Pancreas (tissue), 10 donors: ENCODE measurements around the gene DSC1. TPM values are rescaled to one million over a fixed set of nuclear protein-coding genes. Genes with fewer than 3 reads are reported as not detected.

Experiments
- ATAC-seq, 4 donors: fragments of 200-7000 bp; cut with Tn5 transposase; one replicate each; pipeline versions ENCODE4 v1.8.0 to v1.9.1; 2020; ENCODE audit warnings: mild to moderate bottlenecking in 4 of 4, moderate library complexity in 4 of 4
- DNase-seq, 6 donors: peaks; one replicate each; pipeline ENCODE4 v3.0.0-alpha.2; 2020
- FAIRE-seq: peaks from 2 replicates; lab custom pipeline; 2012; peaks lifted over from hg19 to GRCh38; lab: Jason Lieb, UNC
- H3K27ac ChIP-seq, 4 donors: fragments of 200-600 bp; sonication (generic); 1 replicate in 3 of 4; 2 replicates in 1 of 4; pipeline versions ENCODE4 v1.5.0 to v1.8.0; 2020
- H3K27me3 ChIP-seq, 4 donors: fragments of 200-600 bp; one replicate each; pipeline ENCODE4 v1.8.0; 2021
- H3K36me3 ChIP-seq, 3 donors: fragments of 200-600 bp; sonication (generic) in 1 of 3; one replicate each; pipeline versions ENCODE4 v1.5.0 to v1.8.0; 2020 to 2021
- H3K4me1 ChIP-seq, 3 donors: fragments of 200-600 bp; one replicate each; pipeline ENCODE4 v1.8.0; 2021
- H3K4me3 ChIP-seq, 4 donors: fragments of 200-600 bp; sonication (generic) in 2 of 4; one replicate each; pipeline versions ENCODE4 v1.5.0 to v1.8.0; 2020 to 2021
- H3K9me3 ChIP-seq, 4 donors: fragments of 200-600 bp; one replicate each; pipeline ENCODE4 v1.8.0; 2021
- WGBS, 2 donors: extraction: QIAGEN DNeasy Blood & Tissue Kit; methylation state at CpG; one replicate each; pipeline ENCODE4 v1.1.7; 2013; 5-methylcytosine and 5-hydroxymethylcytosine counted together
- intact Hi-C, 3 donors: fragments of 100-400 bp; cut with DNase I; formaldehyde crosslinking; loops; one replicate each; pipeline versions ENCODE4 v1.11.1 to v1.14.2; 2022
- polyA plus RNA-seq, 2 donors: library from polyadenylated mRNA; stranded (reverse); fragments of 200-250 nt; gene quantifications; one replicate each; pipeline ENCODE4 v1.2.3, GENCODE V29; 2013
- total RNA-seq, 6 donors: library from RNA; stranded (reverse); fragmentation: NEBNext Ultra II Directional in 4 of 6; extraction: Animal tissue kit (Norgen Biotek cat#: 25700) in 4 of 6; gene quantifications; one replicate each; pipeline versions ENCODE4 v1.2.1 to v1.2.4, GENCODE V29; 2021 to 2023
- TF ChIP-seq, protein P1 (sequence below), 4 donors: fragments of 200-600 bp; sonication (generic) in 3 of 4; IDR thresholded peaks; one replicate each; pipeline versions ENCODE4 v1.5.0 to v1.8.0; 2021; ENCODE audit warnings: antibody characterized with exemption in 4 of 4
- donor health status: healthy with polysubstance abuse.
- donor health status: DM: no; HTN: no; CAD: no; lungs with moderate emphysema.
- donor health status: DM: no; HTN: no; CAD: no.
- donor health status: control.
- donor health status: control.
- donor health status: Bipolar disorder and iron deficiency.
- donor health status: DM: yes; HTN: yes; CAD: no.
- donor health status: DM: no; HTN: no; CAD: no.
- donor health status: DM: no; HTN: no; CAD: no.
- donor health status: DM: yes; HTN: yes; CAD: no.

Gene DSC1
- total and polyA plus RNA-seq, 8 donors = not detected

DNA sequence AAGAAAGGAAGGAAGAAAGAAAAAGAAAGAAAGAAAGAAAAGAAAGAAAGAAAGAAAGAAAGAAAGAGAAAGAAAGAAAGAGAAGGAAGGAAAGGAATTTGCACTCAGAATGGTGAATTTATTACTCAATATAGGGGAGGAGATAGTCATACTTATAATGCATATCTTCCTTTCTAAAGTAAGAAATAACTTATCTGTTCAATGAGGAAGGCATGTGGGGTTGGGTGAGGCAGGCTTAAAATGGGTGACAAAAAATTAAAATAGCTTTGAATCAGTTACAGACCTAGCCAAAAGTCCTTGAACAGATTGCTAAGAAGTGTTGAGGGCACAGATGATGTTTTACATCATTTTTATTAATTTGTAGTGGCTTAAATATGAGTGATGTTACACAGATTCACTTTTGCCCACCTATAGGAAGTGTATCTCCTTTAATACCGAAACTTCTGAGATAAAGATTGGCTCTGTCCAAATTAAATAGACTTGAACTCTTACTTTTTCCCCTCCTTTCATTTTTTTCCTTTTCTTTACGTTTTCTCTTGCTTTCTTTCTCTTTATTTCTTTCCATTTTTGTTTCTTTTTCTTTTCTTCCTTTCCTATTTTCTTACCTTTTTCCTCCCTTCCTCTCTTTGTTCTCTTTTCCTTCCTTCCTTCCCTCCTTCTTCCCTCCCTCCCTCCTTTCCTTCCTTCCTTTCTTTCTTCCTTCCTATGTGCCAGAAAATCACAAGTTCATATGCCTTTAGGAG, 45.6 kb downstream of the DSC1 start:
- Histone ChIP-seq H3K36me3 (no peaks in the 10 kb centered on the region), H3K4me3 (no peak overlapping the region), H3K27ac (no peak overlapping the region), H3K27me3 (no peaks in the 10 kb centered on the region), H3K9me3 (no peaks in the 10 kb centered on the region), H3K4me1 (no peaks in the 10 kb centered on the region)
- 64 to 78% methylated on average over 2 of the region's 2 CpGs for WGBS, 2 donors
- ATAC-seq (no peak), DNase-seq (no peak), FAIRE-seq (no peak)
- TF ChIP-seq, protein P1, sequence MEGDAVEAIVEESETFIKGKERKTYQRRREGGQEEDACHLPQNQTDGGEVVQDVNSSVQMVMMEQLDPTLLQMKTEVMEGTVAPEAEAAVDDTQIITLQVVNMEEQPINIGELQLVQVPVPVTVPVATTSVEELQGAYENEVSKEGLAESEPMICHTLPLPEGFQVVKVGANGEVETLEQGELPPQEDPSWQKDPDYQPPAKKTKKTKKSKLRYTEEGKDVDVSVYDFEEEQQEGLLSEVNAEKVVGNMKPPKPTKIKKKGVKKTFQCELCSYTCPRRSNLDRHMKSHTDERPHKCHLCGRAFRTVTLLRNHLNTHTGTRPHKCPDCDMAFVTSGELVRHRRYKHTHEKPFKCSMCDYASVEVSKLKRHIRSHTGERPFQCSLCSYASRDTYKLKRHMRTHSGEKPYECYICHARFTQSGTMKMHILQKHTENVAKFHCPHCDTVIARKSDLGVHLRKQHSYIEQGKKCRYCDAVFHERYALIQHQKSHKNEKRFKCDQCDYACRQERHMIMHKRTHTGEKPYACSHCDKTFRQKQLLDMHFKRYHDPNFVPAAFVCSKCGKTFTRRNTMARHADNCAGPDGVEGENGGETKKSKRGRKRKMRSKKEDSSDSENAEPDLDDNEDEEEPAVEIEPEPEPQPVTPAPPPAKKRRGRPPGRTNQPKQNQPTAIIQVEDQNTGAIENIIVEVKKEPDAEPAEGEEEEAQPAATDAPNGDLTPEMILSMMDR (IDR thresholded peaks at IDR 0.05) = no peak
- intact Hi-C loops = no loop called here

DNA sequence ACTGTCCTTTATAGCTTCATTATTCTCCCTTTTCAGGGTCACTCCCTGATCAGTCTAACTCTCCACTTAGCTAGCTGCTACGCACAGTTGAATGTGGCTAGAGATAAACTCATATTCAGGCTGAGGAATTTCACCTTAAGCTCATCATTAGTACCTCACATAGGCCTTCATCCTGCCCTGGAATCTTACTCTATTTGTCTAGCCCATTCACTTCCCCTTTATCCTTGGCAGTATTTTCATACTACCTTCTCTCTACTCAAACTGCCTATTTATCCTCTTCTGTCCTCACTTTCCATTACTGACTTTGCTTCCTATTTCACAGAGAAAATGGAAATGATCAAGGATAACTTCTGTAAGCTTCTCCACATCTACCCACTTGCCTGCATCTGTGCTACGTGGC, 49.9 kb downstream of the DSC1 start:
- FAIRE-seq (no peak), DNase-seq (no peak), ATAC-seq (no peak)
- H3K27ac ChIP-seq = no peak overlapping the region
- 89 to 90% methylated on average over 2 of the region's 2 CpGs for WGBS, 2 donors
- H3K4me1 ChIP-seq = no peaks in the 10 kb centered on the region
- intact Hi-C loops = no loop called here
- no peaks in the 10 kb centered on the region for H3K36me3 ChIP-seq
- no peak overlapping the region for H3K4me3 ChIP-seq
- H3K27me3 ChIP-seq = no peaks in the 10 kb centered on the region
- TF ChIP-seq, protein P1 (IDR thresholded peaks at IDR 0.05) = no peak
- H3K9me3 ChIP-seq = no peaks in the 10 kb centered on the region

DNA sequence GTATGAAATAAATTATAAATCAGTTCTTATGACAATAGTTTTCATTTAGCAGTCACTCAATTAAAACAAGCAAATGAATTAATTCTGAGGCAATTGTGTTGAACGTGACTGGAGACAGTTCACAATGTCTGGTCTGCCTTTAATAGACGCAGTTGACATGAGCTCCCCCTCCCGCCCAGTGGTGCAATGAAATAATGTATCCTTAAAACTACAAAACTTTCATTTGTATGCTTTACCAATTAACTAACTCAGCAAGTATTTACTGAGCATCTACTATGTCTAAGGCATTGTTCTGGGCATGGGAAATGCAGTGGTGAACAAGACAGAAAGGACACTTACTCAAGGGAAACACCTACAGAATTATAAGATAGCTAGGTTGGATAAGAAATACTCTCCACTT, 56.9 kb downstream of the DSC1 start:
- FAIRE-seq (no peak), ATAC-seq (no peak), DNase-seq (no peak)
- Histone ChIP-seq H3K27ac (no peak overlapping the region), H3K4me1 (no peaks in the 10 kb centered on the region), H3K4me3 (no peak overlapping the region), H3K9me3 (no peaks in the 10 kb centered on the region), H3K27me3 (no peaks in the 10 kb centered on the region), H3K36me3 (no peaks in the 10 kb centered on the region)
- WGBS, 2 donors = 86 to 95% methylated on average over 3 of the region's 3 CpGs
- intact Hi-C loops = no loop called here
- TF ChIP-seq, protein P1 (IDR thresholded peaks at IDR 0.05) = no peak

DNA sequence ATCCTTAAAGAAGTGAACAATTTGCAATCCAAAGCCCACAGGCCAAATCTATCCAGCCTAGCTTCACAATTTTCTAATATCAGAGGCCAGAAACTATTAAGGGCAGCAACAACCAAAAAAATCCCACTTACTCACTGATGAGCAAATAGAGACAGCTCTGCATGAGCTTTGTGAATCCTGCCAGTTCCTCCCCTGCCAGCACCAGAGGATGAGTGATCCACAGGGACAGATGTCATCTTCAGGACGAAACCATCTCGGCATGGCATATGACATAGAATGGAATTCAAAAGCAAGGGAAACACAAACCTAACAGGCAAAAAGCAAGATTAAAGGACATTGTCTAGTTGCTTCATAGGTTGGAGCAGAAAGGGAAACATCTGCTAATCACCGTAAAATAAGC, 58.2 kb downstream of the DSC1 start:
- H3K4me1 ChIP-seq = peaks cover 0 to 6% (median 2%) of the 10 kb centered on the region in 3 donors
- no peaks in the 10 kb centered on the region for H3K9me3 ChIP-seq
- 81 to 88% methylated on average over 3 of the region's 3 CpGs for WGBS, 2 donors
- intact Hi-C loops = no loop called here
- DNase-seq (no peak), ATAC-seq (no peak), FAIRE-seq (no peak)
- TF ChIP-seq, protein P1 (IDR thresholded peaks at IDR 0.05) = no peak
- no peaks in the 10 kb centered on the region for H3K36me3 ChIP-seq
- no peak overlapping the region for H3K4me3 ChIP-seq
- H3K27me3 ChIP-seq = no peaks in the 10 kb centered on the region
- no peak overlapping the region for H3K27ac ChIP-seq

DNA sequence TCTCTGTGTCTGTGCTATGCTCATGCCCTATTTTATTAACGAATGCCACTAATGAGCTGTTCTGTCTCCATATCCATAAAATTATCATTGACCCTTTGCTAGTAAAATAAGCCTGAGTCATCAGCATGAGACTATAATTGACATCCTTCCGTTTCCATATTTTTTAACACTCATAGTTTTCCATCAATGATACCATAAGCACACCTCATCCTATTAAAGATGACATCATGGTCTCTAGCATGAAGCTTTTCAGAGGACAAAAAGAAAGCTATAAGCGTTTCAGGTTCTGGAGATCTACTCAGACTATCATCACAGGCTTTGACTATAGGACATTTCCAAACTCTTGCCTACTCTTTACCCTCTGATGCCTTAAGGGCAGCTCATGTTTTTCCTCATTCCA, 59.2 kb downstream of the DSC1 start:
- DNase-seq = no peak
- Histone ChIP-seq H3K27me3 (no peaks in the 10 kb centered on the region), H3K4me3 (no peak overlapping the region), H3K27ac (no peak overlapping the region), H3K9me3 (no peaks in the 10 kb centered on the region), H3K4me1 (peaks cover 0 to 17% (median 7%) of the 10 kb centered on the region in 3 donors), H3K36me3 (no peaks in the 10 kb centered on the region)
- intact Hi-C loops = no loop called here
- FAIRE-seq = no peak
- no peak for ATAC-seq
- 88 to 95% methylated on average over 3 of the region's 3 CpGs for whole genome bisulfite sequencing, 2 donors
- TF ChIP-seq, protein P1 (IDR thresholded peaks at IDR 0.05) = no peak
